GM19395 (cell line): Measurements from ENCODE around the gene SKOR2.
A peak's percentile ranks its signal among the peaks of the same experiment; 100 is the strongest.
"Not testable (repeated sequence)": the region's sequence is repeated elsewhere in the genome, so short reads cannot be mapped to it uniquely, and the experiment has no call there.

Experiments used
- ATAC-seq: cut with Tn5 transposase; IDR thresholded peaks from one replicate; pipeline ENCODE4 v1.9.1; 2021; ENCODE audit warnings: mild to moderate bottlenecking, moderate library complexity; ENCODE audit not compliant: unreplicated experiment

The SKOR2 gene

GRCh38 chr18:47203626-47204464 lies 47.6 kb downstream of the SKOR2 start:
- ATAC-seq = no peak

DNA sequence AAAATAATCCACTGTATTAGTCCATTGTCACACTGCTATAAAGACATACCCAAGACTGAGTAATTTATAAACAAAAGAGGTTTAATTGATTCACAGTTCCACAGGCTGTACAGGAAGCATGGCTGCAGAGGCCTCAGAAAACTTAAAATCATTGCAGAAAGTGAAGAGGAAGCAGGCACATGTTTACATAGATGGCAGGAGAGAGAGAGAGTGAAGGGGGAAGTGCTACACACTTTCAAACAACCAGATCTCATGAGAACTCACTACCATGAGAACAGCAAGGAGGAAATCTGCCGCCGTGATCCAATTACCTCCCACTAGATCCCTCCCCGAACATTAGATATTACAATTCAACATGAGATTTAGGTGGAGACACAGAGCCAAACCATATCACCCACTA lies 55.5 kb downstream of the SKOR2 start:
- not testable (repeated sequence) for ATAC-seq

DNA sequence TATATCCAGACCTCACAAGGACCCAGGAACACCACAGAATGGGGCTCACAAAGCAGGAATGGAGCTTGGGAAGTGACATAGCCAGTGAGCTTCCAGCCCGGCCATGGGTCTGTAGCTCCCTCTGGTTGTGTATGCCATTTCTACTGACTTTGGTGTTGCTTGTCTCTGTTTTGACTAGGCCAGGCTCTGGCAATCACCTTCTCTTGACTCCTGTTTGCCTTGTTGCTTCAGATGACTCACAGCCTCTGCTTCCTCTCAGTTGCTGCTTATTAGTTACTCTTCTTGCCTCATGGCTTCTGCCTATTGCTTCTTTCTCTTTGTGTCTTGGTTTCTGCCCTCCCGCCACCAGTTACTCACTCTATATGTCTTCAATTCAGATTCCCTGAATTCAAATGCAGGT lies 59.5 kb downstream of the SKOR2 start:
- ATAC-seq = no peak

DNA sequence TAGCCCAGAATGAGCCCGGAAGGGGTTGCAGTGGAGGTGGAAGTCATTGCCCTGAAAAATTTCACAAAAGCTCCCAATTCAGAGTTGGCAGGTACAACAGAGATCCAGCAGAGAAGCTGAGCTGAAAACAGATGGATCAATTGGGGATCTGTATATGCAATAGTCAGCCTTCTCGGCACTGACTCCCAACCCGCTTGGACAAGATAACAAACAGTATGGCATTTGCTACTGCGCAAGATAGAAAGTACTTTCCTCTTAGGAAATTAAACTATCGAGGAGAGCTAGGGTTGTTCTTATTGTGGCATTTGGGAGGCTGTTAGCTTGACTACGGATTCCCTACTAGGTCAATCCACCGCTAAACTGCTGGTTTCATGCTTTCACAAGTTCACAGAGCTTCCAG lies 63.7 kb downstream of the SKOR2 start:
- ATAC-seq = no peak

DNA sequence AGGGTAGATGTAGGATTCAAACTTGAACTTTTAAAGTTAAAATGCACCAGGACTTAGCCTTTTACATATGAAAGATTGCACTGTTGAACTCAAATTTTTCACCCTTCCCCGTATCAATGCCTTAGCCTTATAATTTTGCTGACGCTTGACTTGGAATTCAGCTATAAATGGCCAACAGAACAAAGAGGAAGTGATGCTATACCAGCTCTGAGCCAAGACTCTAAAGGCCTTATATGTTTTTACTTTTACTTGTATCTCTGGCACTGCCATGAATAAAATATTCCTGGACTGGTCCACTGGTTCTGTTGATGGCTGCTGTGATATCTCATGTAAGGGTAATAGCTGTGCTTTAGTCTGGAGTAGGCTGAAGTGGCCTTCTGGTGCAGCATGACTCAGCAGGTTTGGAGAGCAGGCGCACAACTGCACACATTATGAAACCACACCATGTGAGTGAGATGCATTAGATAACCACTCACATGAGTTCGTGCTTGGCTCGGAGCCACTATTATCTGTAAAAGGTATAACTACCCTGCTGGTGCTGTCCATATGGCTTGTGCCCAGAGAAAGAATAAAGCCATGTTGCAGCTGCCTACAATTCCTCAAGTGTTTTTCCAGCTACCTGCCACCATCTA lies 66.9 kb downstream of the SKOR2 start:
- ATAC-seq = no peak

DNA sequence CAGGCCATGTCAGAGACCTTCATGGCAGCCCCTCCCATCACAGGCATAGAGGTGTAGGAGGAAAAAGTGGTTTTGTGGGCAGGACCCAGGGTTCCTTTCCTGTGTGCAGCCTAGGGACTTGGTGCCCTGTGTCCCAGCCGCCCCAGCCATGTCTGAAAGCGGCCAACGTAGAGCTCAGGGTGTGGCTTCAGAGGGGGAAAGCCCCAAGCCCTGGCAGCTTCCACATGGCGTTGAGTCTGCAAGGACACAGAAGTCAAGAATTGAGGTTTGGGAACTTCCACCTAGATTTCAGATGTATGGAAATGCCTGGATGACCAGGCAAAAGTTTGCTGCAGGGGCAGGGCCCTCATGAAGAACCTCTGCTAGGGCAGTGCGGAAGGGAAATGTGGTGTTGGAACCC lies 69.3 kb downstream of the SKOR2 start:
- ATAC-seq = not testable (repeated sequence)

- no peak for ATAC-seq
These were observed 70.7 kb downstream of the SKOR2 start for GRCh38 chr18:47180765-47181164.

DNA sequence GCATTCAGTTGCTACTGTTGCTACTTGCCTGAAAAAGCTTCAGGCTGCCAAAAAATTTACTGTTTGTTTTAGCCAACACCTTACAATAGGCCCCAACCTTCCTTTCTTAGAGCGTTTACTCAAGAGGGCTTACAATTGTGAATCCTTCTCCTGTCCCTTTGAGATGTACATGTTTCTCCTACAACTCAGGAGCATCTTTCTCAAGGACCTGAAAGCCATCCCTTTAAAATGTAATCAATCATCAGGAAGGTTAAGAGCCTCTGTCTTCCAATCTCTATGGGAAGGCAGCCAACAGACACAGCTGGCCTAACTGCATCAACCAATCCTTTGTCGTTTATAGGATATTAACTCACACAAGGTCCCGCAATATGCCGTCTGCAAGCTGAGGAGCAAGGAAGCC lies 71.9 kb downstream of the SKOR2 start:
- no peak for ATAC-seq

- ATAC-seq = peak; percentile 84
These were observed 75.4 kb downstream of the SKOR2 start, which contains the start of gene IER3IP1 for GRCh38 chr18:47175898-47176575. Gene IER3IP1, minus strand, starts transcription at chr18:47176364. Its CDS starts 87 bp downstream, at chr18:47176277.

- peak; percentile 24 for ATAC-seq
These were observed 76.1 kb downstream of the SKOR2 start for GRCh38 chr18:47175283-47175897.

- no peak for ATAC-seq
These were observed 76.8 kb downstream of the SKOR2 start for GRCh38 chr18:47174545-47175116.

- no peak for ATAC-seq
These were observed 79.0 kb downstream of the SKOR2 start for GRCh38 chr18:47172476-47172875.

DNA sequence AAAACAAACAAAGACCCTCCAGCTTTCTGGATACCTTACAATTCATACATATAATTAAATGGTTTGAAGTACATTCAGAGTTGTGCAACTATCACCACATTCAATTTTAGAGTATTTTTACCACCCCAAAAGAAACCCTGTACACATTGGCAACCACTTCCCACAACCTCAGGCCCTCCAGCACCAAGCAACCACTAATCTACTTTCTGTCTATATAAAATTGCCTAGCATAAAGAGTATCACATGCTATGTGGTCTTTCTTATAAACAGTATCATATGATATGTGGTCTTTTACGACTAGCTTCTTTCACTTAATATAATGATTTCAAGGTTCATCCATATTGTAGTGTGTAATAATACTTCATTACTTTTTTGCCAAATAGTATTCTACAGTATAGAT lies 82.5 kb downstream of the SKOR2 start:
- ATAC-seq = no peak

GRCh38 chr18:47168509-47168908 lies 83.0 kb downstream of the SKOR2 start:
- no peak for ATAC-seq

DNA sequence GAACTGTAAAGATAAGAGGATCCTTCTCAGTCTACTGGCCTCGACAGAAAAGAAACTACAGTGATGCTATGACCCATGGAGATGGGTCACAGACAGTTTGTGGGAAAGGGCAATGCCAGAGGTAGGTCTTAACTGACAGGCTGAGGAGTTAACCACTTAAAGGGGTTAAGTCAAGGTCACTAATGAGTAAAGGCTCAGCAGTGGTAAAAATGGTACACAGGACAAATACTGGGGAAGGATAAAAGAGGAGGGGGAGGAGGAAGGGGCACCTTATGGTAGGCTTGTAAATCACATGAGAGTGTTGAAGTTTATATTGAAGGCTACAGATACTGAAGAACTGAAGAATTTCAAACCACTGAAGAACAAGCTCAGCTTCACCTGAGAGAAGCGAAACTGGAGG lies 85.2 kb downstream of the SKOR2 start:
- no peak for ATAC-seq

GRCh38 chr18:47163241-47163640 lies 88.2 kb downstream of the SKOR2 start:
- ATAC-seq = peak; percentile 85

GRCh38 chr18:47160256-47160655 lies 91.2 kb downstream of the SKOR2 start:
- ATAC-seq = no peak

DNA sequence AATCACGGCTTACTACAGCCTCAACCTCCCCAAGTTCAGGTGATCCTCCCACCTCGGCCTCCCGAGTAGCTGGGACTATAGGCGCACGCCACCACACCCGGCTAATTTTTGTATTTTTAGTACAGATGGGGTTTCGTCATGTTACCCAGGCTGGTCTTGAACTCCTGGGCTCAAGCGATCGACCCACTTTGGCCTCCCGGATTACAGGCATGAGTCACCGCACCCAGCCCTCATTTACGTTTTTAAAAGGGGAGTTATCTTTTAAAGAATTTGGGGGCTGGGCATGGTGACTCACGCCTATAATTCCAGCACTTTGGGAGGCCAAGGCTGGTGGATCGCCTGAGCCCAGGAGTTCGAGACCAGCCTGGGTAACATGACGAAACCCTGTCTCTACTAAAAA lies 93.1 kb downstream of the SKOR2 start:
- not testable (repeated sequence) for ATAC-seq
